Cardiac septum (tissue), 1 donor: Measurements from ENCODE around the gene ERFE. TPM values are rescaled to one million over a fixed set of nuclear protein-coding genes. Genes with fewer than 3 reads are reported as not detected.

Source experiments
- DNase-seq: peaks from one replicate; pipeline ENCODE4 v3.0.0-alpha.2; 2020; ENCODE audit warnings: low spot score
- intact Hi-C: fragments of 100-400 bp; cut with DNase I; formaldehyde crosslinking; loops from one replicate; pipeline ENCODE4 v1.14.0; 2022
- total RNA-seq: library from RNA; stranded (reverse); fragmentation: NEBNext Ultra II Directional; extraction: Animal tissue kit (Norgen Biotek cat#: 25700); gene quantifications from one replicate; pipeline ENCODE4 v1.2.1, GENCODE V29; 2021
- donor health status: DM: no; HTN: no; CAD: no.

ERFE gene
- total RNA-seq, 1 donor from 2014 or later: 0.62 TPM

DNA sequence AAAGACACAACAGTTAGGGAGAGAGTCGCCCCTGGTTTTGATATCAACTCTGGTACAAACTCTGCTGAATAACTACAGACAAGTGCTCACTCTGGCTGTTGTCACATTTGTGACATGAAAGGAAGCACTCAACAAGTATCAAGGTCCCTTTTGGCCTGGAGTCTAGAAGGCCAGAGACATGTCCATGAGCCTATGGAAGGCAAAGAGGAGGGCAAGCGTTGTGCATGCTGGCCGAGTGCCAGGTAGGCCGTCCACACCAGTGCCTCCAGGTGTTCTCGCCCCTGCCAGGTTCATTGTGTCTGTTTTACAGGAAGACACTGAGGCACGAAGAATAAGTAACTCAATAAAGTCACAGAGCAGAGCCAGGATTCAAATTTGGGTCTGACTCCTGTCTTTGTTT is 23.6 kb downstream of the ERFE start:
- intact Hi-C loops: no loop called here
- no peak for DNase-seq

- DNase-seq: no peak
- intact Hi-C loops: no loop called here
Observed at GRCh38 chr2:238183821-238184220, 25.1 kb downstream of the ERFE start.

DNA sequence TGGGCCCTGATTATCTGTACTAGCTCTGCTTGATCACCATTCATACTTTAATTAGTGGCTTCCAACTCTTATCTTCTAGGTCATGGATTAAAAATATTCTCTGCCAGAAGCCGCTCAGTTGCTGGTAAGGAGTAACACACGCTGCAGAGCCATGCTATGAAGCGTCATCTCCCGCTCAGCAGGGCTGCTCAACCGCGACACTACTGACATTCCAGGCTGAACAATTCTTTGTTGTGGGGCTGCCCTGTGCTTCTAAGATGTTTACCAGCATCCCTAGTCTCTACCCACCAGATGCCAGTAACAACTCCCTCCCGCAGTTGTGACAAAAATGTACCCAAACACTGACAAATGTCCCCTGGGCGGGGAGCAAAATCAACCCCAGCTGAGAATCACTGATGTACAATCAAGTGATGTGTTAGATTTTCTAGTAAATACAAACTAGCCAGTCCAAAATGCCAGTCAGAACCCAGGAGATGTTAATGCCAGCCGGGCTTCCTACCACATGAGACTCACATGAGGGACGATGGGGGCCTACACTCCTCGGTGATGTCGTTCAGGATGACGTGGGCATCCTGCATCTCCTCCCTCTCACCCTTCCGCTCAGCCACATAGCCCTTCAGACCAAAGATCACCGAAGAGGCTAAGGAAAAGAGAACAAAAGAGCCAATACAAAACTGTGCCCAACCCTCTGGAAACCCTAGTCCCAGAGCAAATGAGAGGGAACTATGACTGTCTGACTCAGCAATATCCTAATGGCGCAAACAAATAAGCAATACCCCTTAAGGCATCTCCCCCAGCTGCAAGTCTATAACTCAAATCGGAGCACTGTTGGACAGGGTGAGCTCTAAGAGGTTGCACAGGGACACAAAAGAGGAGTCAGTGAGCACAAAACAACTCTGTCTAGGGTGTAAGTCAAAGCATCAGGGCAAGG is 29.1 kb downstream of the ERFE start:
- no peak for DNase-seq
- intact Hi-C loops: no loop called here

DNA sequence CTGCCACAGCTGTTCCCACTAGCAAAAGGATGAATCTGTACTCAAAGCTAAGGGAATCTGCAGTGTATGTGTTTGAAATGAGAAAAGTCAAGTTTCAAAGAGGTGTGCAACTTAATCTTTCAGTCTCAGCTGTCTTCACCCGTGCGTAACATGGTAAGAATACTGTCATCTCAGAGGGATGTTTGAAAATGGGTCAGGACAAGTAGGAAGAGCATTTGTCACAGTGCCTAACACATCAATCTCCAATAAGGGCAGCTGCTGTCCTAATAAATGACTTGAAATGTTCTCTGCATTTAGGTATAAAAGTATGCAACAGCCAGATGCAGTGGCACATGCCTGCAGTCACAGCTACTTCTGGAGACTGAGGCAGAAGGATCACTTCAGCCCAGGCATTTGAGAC is 31.7 kb downstream of the ERFE start:
- intact Hi-C loops: no loop called here
- DNase-seq: no peak

GRCh38 chr2:238202326-238203093 is 43.7 kb downstream of the ERFE start:
- no peak for DNase-seq
- intact Hi-C loops: loop anchor here (2.0 kb wide), 1 partner anchor 142 kb away; the partner anchor contains the start of gene SCLY

- intact Hi-C loops: loop anchor here (2.0 kb wide), 1 partner anchor 143 kb away; the partner anchor contains the start of gene SCLY
- peak; percentile 95 for DNase-seq
Observed at GRCh38 chr2:238203094-238203972, 44.6 kb downstream of the ERFE start, which contains the start of gene ILKAP. TSS of gene ILKAP (minus strand) at chr2:238203695. CDS start at chr2:238203553, 142 bp downstream.

- no peak for DNase-seq
- intact Hi-C loops: loop anchor here (2.0 kb wide), 2 partner anchors 37 to 143 kb away; partner anchors contain the start of genes HES6 and SCLY
Observed at GRCh38 chr2:238203973-238204683, 45.4 kb downstream of the ERFE start.

GRCh38 chr2:238207006-238207405 is 48.2 kb downstream of the ERFE start:
- DNase-seq: no peak

DNA sequence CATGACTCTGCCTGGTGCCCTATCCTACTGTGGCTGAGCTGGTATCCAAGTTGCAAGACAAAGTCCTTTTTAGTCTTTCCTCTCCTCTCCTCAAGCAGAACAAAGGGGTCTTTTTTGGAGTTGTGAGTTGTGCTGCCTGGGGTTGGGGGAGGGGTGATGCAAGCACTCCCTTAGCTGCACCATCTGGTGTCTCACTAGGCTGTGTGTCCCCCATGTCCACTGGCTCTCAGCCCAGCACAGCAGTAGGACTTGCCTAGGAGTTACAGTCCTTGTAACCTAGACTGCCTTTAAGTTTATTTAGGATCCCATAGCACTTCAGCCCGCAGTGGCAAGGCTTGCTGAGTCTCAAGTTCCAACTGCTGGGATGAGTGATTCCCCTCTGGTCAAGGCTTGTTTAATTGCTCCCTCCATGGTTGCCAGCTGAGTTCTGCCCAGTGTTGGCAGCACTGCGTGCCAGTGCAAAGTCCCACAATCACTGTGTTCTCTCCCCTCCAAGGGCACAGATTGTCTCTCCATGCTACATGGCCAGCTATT is 57.9 kb downstream of the ERFE start:
- no peak for DNase-seq
- intact Hi-C loops: no loop called here

More at GRCh38 chr2:238207006-238207405, 48.2 kb downstream of the ERFE start:
- intact Hi-C loops: no loop called here

Other genes starting within 250 kb of the ERFE start
- gene UBE2F, start 192.0 kb upstream of the ERFE start, total RNA-seq: 61.0 TPM
- 8.8 TPM for gene SCLY, start 98.0 kb upstream of the ERFE start, total RNA-seq
- gene ESPNL, start 58.6 kb upstream of the ERFE start, total RNA-seq: 0.08 TPM
- 14.3 TPM for gene KLHL30, start 20.3 kb upstream of the ERFE start, total RNA-seq
- gene ILKAP, start 44.7 kb downstream of the ERFE start, total RNA-seq: 29.5 TPM
- gene HES6, start 81.1 kb downstream of the ERFE start, total RNA-seq: 2.7 TPM
- gene PER2, start 129.6 kb downstream of the ERFE start, total RNA-seq: 13.0 TPM
- gene TRAF3IP1, start 161.5 kb downstream of the ERFE start, total RNA-seq: 16.3 TPM